Natural killer cell (primary cell): ENCODE data around the gene LMNTD2. TPM values are rescaled to one million over a fixed set of nuclear protein-coding genes. Genes with fewer than 3 reads are reported as not detected.

Experiments
- ATAC-seq, 3 donors: fragments of 150-1000 bp in 2 of 3; fragments of 200-7000 bp in 1 of 3; cut with Tn5 transposase; 1 replicate in 1 of 3; 2 replicates in 2 of 3; pipeline ENCODE4 v1.10.0; 2021; ENCODE audit warnings: mild to moderate bottlenecking in 2 of 3, moderate library complexity in 2 of 3
- DNase-seq, 2 donors: peaks; one replicate each; pipeline versions ENCODE4 v3.0.0 to v3.0.0-alpha.2; 2013 to 2021; ENCODE audit warnings: mixed read lengths in 1 of 2
- H3K27ac ChIP-seq: one replicate; pipeline ENCODE4 v1.5.1; 2013; ENCODE audit warnings: mild to moderate bottlenecking, low read length
- H3K27me3 ChIP-seq: one replicate; pipeline ENCODE4 v1.6.1; 2013; ENCODE audit warnings: low read length; ENCODE audit not compliant: control insufficient read depth, insufficient read depth
- H3K36me3 ChIP-seq: one replicate; pipeline ENCODE4 v1.6.1; 2013; ENCODE audit warnings: low read length; ENCODE audit not compliant: control insufficient read depth, insufficient read depth
- H3K4me1 ChIP-seq: one replicate; pipeline ENCODE4 v1.6.1; 2013; ENCODE audit warnings: low read length; ENCODE audit not compliant: control insufficient read depth, insufficient read depth
- H3K4me3 ChIP-seq: one replicate; pipeline ENCODE4 v1.5.1; 2013; ENCODE audit warnings: low read length
- H3K9me3 ChIP-seq: one replicate; pipeline ENCODE4 v1.6.1; 2013; ENCODE audit warnings: low read length; ENCODE audit not compliant: control insufficient read depth, insufficient read depth
- H3K27ac Mint-ChIP-seq, 2 donors: one replicate each; pipeline ENCODE4 v1.8.0; 2022; ENCODE audit warnings: mild to moderate bottlenecking in 2 of 2, mixed read lengths in 2 of 2, moderate library complexity in 1 of 2
- H3K27me3 Mint-ChIP-seq, 2 donors: one replicate each; pipeline ENCODE4 v1.8.0; 2022; ENCODE audit warnings: low read depth in 2 of 2, mixed read lengths in 2 of 2
- H3K36me3 Mint-ChIP-seq: one replicate; pipeline ENCODE4 v1.8.0; 2022; ENCODE audit warnings: mixed read lengths
- H3K4me1 Mint-ChIP-seq, 2 donors: one replicate each; pipeline ENCODE4 v1.8.0; 2022; ENCODE audit warnings: mixed read lengths in 2 of 2
- H3K4me3 Mint-ChIP-seq: one replicate; pipeline ENCODE4 v1.8.0; 2022; ENCODE audit warnings: mild to moderate bottlenecking, moderate library complexity, mixed read lengths
- H3K9me3 Mint-ChIP-seq, 2 donors: one replicate each; pipeline ENCODE4 v1.8.0; 2022; ENCODE audit warnings: mixed read lengths in 2 of 2
- CTCF ChIP-seq: fragments of 200-600 bp; IDR thresholded peaks from one replicate; pipeline ENCODE4 v1.8.0; 2022; ENCODE audit warnings: antibody characterized with exemption
- WGBS: methylation state at CpG from one replicate; pipeline ENCODE4 v1.1.7; 2013; ENCODE audit warnings: missing lambda C conversion rate; ENCODE audit not compliant: insufficient coverage; 5-methylcytosine and 5-hydroxymethylcytosine counted together
- intact Hi-C: fragments of 100-400 bp; cut with micrococcal nuclease; formaldehyde crosslinking; loops from one replicate; pipeline ENCODE4 v1.14.2; 2022
- total RNA-seq, 4 donors: library from RNA; stranded (reverse); fragments of 120-200 nt in 1 of 4; gene quantifications; one replicate each; pipeline versions ENCODE4 v1.2.3 to v1.2.4, GENCODE V29; 2013 to 2022

The LMNTD2 gene
- total RNA-seq, 3 donors from 2014 or later (not counting 1 experiment from before 2014, with no cell fraction given) = 3.5 to 5.2 (median 5.0) TPM

GRCh38 chr11:577611-577894, 17.0 kb upstream of the LMNTD2 start:
- H3K27ac Mint-ChIP-seq = peak overlapping the region; percentile 52 to 63
- Histone ChIP-seq H3K4me3 (peak overlapping the region; percentile 69), H3K27me3 (peaks cover 3% of the 10 kb centered on the region), H3K9me3 (no peaks in the 10 kb centered on the region), H3K36me3 (peaks cover 6% of the 10 kb centered on the region), H3K27ac (no peak overlapping the region), H3K4me1 (peaks cover 55% of the 10 kb centered on the region)
- intact Hi-C loops = loop anchor here (5.0 kb wide), 1 partner anchor 40 kb away; the partner anchor contains the start of gene IRF7
- H3K9me3 Mint-ChIP-seq = no peaks in the 10 kb centered on the region
- DNase-seq (no peak), ATAC-seq (no peak)
- H3K4me1 Mint-ChIP-seq = peaks cover 51 to 60% of the 10 kb centered on the region in 2 donors
- H3K4me3 Mint-ChIP-seq = peak overlapping the region; percentile 79
- no peaks in the 10 kb centered on the region for H3K36me3 Mint-ChIP-seq
- TF ChIP-seq CTCF = no peak
- 84% methylated on average over 6 of the region's 6 CpGs for whole genome bisulfite sequencing
- peaks cover 0 to 10% of the 10 kb centered on the region in 2 donors for H3K27me3 Mint-ChIP-seq

- H3K27ac Mint-ChIP-seq = peak overlapping the region; percentile 52 to 63
- Histone ChIP-seq H3K4me1 (peaks cover 55% of the 10 kb centered on the region), H3K36me3 (peaks cover 5% of the 10 kb centered on the region), H3K4me3 (peak overlapping the region; percentile 69), H3K9me3 (no peaks in the 10 kb centered on the region), H3K27ac (peak overlapping the region; percentile 56), H3K27me3 (peaks cover 3% of the 10 kb centered on the region)
- H3K4me1 Mint-ChIP-seq = peaks cover 50 to 60% of the 10 kb centered on the region in 2 donors
- no peaks in the 10 kb centered on the region for H3K9me3 Mint-ChIP-seq
- H3K27me3 Mint-ChIP-seq = peaks cover 0 to 10% of the 10 kb centered on the region in 2 donors
- intact Hi-C loops = loop anchor here (1.0 to 5.0 kb wide), 2 partner anchors 9 to 40 kb away; partner anchors contain the start of gene IRF7
- TF ChIP-seq CTCF = no peak
- no peak for DNase-seq
- no peak for ATAC-seq
- WGBS = 6% methylated on average over 40 of the region's 48 CpGs
- no peaks in the 10 kb centered on the region for H3K36me3 Mint-ChIP-seq
- peak overlapping the region; percentile 79 for H3K4me3 Mint-ChIP-seq
Measured at GRCh38 chr11:576811-577610, 16.5 kb upstream of the LMNTD2 start.

- peak within 1 kb of the TSS; percentile 94 for H3K4me3 Mint-ChIP-seq
- under 1% methylated on average over 88 of the region's 99 CpGs for WGBS
- Histone ChIP-seq H3K4me1 (peaks cover 52% of the 10 kb centered on the region), H3K27ac (peak within 1 kb of the TSS; percentile 99), H3K4me3 (peak within 1 kb of the TSS; percentile 98), H3K27me3 (peaks cover 3% of the 10 kb centered on the region), H3K9me3 (no peaks in the 10 kb centered on the region), H3K36me3 (no peaks in the 10 kb centered on the region)
- TF ChIP-seq CTCF = no peak
- H3K27me3 Mint-ChIP-seq = peaks cover 0 to 10% of the 10 kb centered on the region in 2 donors
- ATAC-seq = peak; percentile 88 to 95 (median 90)
- DNase-seq = peak; percentile 94 to 98
- intact Hi-C loops = loop anchor here (1.0 to 5.0 kb wide), 2 partner anchors 8 to 41 kb away; partner anchors contain the start of gene IRF7
- peak within 1 kb of the TSS; percentile 86 to 93 for H3K27ac Mint-ChIP-seq
- no peaks in the 10 kb centered on the region for H3K36me3 Mint-ChIP-seq
- H3K4me1 Mint-ChIP-seq = peaks cover 42 to 52% of the 10 kb centered on the region in 2 donors
- H3K9me3 Mint-ChIP-seq = no peaks in the 10 kb centered on the region
Measured at GRCh38 chr11:575996-576768, 15.6 kb upstream of the LMNTD2 start, which contains the start of gene PHRF1. TSS of gene PHRF1 (plus strand) at chr11:576470. CDS start at chr11:581513, 5,043 bp downstream.
